ENCODE data around the gene SLC22A1. TPM values are rescaled to one million over a fixed set of nuclear protein-coding genes. Genes with fewer than 3 reads are reported as not detected.
A peak's percentile ranks its signal among the peaks of the same experiment; 100 is the strongest.
"Not testable (repeated sequence)": the region's sequence is repeated elsewhere in the genome, so short reads cannot be mapped to it uniquely, and the experiment has no call there.

Gene SLC22A1
- total RNA-seq, 1 donor = 0.86 TPM

GRCh38 chr6:160133441-160134336, 12.1 kb downstream of the SLC22A1 start:
- TF ChIP-seq CTCF (IDR thresholded peaks at IDR 0.05; ENCODE audit: insufficient read depth, low read depth, low read length) = no peak
- DNase-seq (ENCODE audit: low read depth) = no peak

GRCh38 chr6:160134337-160134751, 12.7 kb downstream of the SLC22A1 start:
- not testable (repeated sequence) for DNase-seq (ENCODE audit: low read depth); H3K4me3 ChIP-seq (ENCODE audit: low read depth, low read length)

More at GRCh38 chr6:160133441-160134336, 12.1 kb downstream of the SLC22A1 start:
- H3K4me3 ChIP-seq (ENCODE audit: low read depth, low read length) = no peak overlapping the region

GRCh38 chr6:160134779-160135547, 13.3 kb downstream of the SLC22A1 start:
- TF ChIP-seq CTCF (IDR thresholded peaks at IDR 0.05; ENCODE audit: insufficient read depth, low read depth, low read length) = no peak
- no peak for DNase-seq (ENCODE audit: low read depth)
- no peak overlapping the region for H3K4me3 ChIP-seq (ENCODE audit: low read depth, low read length)

GRCh38 chr6:160135907-160136655, 14.5 kb downstream of the SLC22A1 start:
- no peak for TF ChIP-seq CTCF (IDR thresholded peaks at IDR 0.05; ENCODE audit: insufficient read depth, low read depth, low read length)
- DNase-seq (ENCODE audit: low read depth) = no peak

GRCh38 chr6:160137130-160137988, 15.7 kb downstream of the SLC22A1 start:
- no peak for DNase-seq (ENCODE audit: low read depth)
- no peak overlapping the region for H3K4me3 ChIP-seq (ENCODE audit: low read depth, low read length)
- no peak for TF ChIP-seq CTCF (IDR thresholded peaks at IDR 0.05; ENCODE audit: insufficient read depth, low read depth, low read length)

More at GRCh38 chr6:160135907-160136655, 14.5 kb downstream of the SLC22A1 start:
- H3K4me3 ChIP-seq (ENCODE audit: low read depth, low read length) = no peak overlapping the region

GRCh38 chr6:160137989-160138835, 16.6 kb downstream of the SLC22A1 start:
- peak; percentile 74 for DNase-seq (ENCODE audit: low read depth)
- peak; percentile 79 for TF ChIP-seq CTCF (IDR thresholded peaks at IDR 0.05; ENCODE audit: insufficient read depth, low read depth, low read length)
- H3K4me3 ChIP-seq (ENCODE audit: low read depth, low read length) = no peak overlapping the region
